Uterus (tissue), 4 donors: ENCODE data around the gene FCN1. TPM values are rescaled to one million over a fixed set of nuclear protein-coding genes. Genes with fewer than 3 reads are reported as not detected.
A peak's percentile ranks its signal among the peaks of the same experiment; 100 is the strongest.

Source experiments
- DNase-seq, 2 donors: peaks; one replicate each; pipeline ENCODE4 v3.0.0-alpha.2; 2019 to 2020
- H3K27ac ChIP-seq, 2 donors: fragments of 200-600 bp; sonication (generic); 1 replicate in 1 of 2; 2 replicates in 1 of 2; pipeline ENCODE4 v1.5.1; 2016 to 2018
- H3K27me3 ChIP-seq, 2 donors: fragments of 200-600 bp; sonication (generic); one replicate each; pipeline ENCODE4 v1.5.1; 2018 to 2019; ENCODE audit warnings: control low read depth in 1 of 2
- H3K36me3 ChIP-seq, 2 donors: fragments of 200-600 bp; sonication (generic); one replicate each; pipeline ENCODE4 v1.5.1; 2019; ENCODE audit warnings: control low read depth in 1 of 2
- H3K4me1 ChIP-seq, 2 donors: fragments of 200-600 bp; sonication (generic); one replicate each; pipeline ENCODE4 v1.5.1; 2018 to 2019; ENCODE audit warnings: control low read depth in 1 of 2
- H3K4me3 ChIP-seq, 2 donors: fragments of 200-600 bp; sonication (generic); 1 replicate in 1 of 2; 2 replicates in 1 of 2; pipeline ENCODE4 v1.5.1; 2018 to 2019; ENCODE audit warnings: mild to moderate bottlenecking in 1 of 2
- H3K9me3 ChIP-seq, 2 donors: fragments of 200-600 bp; sonication (generic); one replicate each; pipeline ENCODE4 v1.5.1; 2019; ENCODE audit warnings: control low read depth in 1 of 2
- CTCF ChIP-seq, 4 experiments: fragments of 200-600 bp in 2 of 4; fragments of 450-650 bp in 2 of 4; sonication (generic) in 2 of 4; IDR thresholded peaks; one replicate each; pipeline ENCODE4 v1.5.1; 2016 to 2019; ENCODE audit warnings: antibody characterized with exemption in 4 of 4, mild to moderate bottlenecking in 2 of 4, moderate library complexity in 1 of 4
- POLR2A ChIP-seq, 2 donors: fragments of 450-650 bp; IDR thresholded peaks; one replicate each; pipeline ENCODE4 v1.6.1; 2016; ENCODE audit warnings: antibody characterized with exemption in 2 of 2, mild to moderate bottlenecking in 1 of 2, moderate library complexity in 1 of 2
- intact Hi-C: fragments of 100-400 bp; cut with DNase I; formaldehyde crosslinking; loops from one replicate; pipeline ENCODE4 v1.15.1; 2023; ENCODE audit warnings: low total_unique reads
- total RNA-seq, 4 donors: library from RNA; depleted of rRNA in 3 of 4; stranded (reverse); fragments of >200 nt in 3 of 4; gene quantifications; one replicate each; pipeline versions ENCODE4 v1.1.0 to v1.2.4, GENCODE V29; 2014 to 2023
- donor health status: DM: yes; HTN: yes; CAD: no.

The FCN1 gene
- total RNA-seq, 4 donors from 2014 or later, result 0.26 to 13.8 (median 4.4) TPM

DNA sequence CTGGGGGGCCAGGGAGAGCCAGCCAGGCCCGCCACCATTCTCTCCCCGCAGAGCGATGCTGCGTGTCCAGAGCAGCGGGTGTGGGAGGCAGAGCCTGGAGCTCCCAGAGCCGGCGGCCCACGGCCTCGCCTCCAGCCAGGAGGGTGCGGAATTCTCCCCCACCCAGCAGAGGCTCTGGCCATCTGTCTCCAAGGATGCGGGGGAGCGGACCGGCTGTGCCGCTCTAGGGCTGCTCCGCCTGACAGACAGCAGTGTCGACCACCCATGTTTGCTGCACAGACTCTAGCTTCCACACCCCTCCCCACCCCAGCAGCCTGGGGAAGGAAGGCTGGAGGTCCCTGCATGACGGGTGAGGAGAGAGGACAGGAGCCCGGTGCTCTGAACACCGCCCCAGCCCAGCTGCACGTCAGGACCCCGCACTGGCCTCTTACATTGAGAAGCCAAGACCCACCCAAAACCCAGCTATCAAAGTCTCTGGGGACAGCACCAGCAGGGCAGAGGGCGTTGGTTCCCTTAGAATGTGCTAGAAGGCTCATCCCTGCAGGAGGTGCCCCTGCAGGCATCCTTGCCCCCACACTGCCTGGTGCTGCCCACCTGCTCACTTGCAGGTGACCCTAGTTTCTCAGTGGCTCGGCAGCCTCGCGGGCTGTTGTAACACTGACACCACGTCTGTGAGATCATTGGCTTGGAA, 29.7 kb upstream of the FCN1 start:
- Histone ChIP-seq H3K4me3 (no peak overlapping the region), H3K27me3 (no peaks in the 10 kb centered on the region), H3K4me1 (peaks cover 7% of the 10 kb centered on the region in 2 donors), H3K36me3 (no peaks in the 10 kb centered on the region), H3K27ac (no peak overlapping the region), H3K9me3 (no peaks in the 10 kb centered on the region)
- TF ChIP-seq CTCF (IDR thresholded peaks at IDR 0.05) (no peak), POLR2A (IDR thresholded peaks at IDR 0.05) (no peak)
- intact Hi-C loops, result no loop called here
- DNase-seq, result no peak

- no peak overlapping the region for H3K4me3 ChIP-seq
- no peaks in the 10 kb centered on the region for H3K9me3 ChIP-seq
- H3K27me3 ChIP-seq, result no peaks in the 10 kb centered on the region
- H3K36me3 ChIP-seq, result no peaks in the 10 kb centered on the region
- TF ChIP-seq CTCF (IDR thresholded peaks at IDR 0.05), result no peak
- no peak for TF ChIP-seq POLR2A (IDR thresholded peaks at IDR 0.05)
- H3K4me1 ChIP-seq, result peaks cover 7% of the 10 kb centered on the region in 2 donors
- H3K27ac ChIP-seq, result no peak overlapping the region
- intact Hi-C loops, result no loop called here
- DNase-seq, result no peak
These were observed 29.0 kb upstream of the FCN1 start for GRCh38 chr9:134946663-134947062.

GRCh38 chr9:134945509-134946275, 28.0 kb upstream of the FCN1 start:
- H3K27me3 ChIP-seq, result no peaks in the 10 kb centered on the region
- H3K9me3 ChIP-seq, result no peaks in the 10 kb centered on the region
- intact Hi-C loops, result no loop called here
- no peak overlapping the region for H3K27ac ChIP-seq
- TF ChIP-seq POLR2A (IDR thresholded peaks at IDR 0.05), result no peak
- TF ChIP-seq CTCF (IDR thresholded peaks at IDR 0.05), result no peak
- DNase-seq, result no peak
- H3K36me3 ChIP-seq, result no peaks in the 10 kb centered on the region
- no peak overlapping the region for H3K4me3 ChIP-seq
- peaks cover 7% of the 10 kb centered on the region in 2 donors for H3K4me1 ChIP-seq

DNA sequence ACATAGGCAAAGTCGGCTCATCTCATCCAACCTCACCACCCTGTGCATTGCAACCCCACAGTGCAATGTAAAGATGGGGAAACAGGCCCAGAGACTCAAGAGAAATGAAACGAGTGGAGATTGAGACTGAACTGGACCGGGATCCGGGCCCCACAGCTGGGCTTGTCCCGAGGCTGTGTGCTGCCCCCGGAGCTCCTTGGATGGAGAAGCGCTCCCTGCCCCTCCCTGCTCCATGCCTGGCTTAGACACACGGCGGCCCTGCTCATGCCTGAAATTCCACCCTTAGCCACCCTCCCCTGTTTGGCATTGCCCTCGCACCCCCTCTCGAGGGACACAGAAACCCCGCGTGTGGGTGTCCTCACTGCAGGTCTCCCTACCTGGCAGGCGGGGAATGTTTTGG, 27.2 kb upstream of the FCN1 start:
- intact Hi-C loops, result no loop called here
- Histone ChIP-seq H3K27me3 (no peaks in the 10 kb centered on the region), H3K27ac (peak overlapping the region; percentile 22 to 58), H3K4me3 (no peak overlapping the region), H3K36me3 (no peaks in the 10 kb centered on the region), H3K4me1 (peaks cover 7% of the 10 kb centered on the region in 2 donors), H3K9me3 (no peaks in the 10 kb centered on the region)
- TF ChIP-seq CTCF (IDR thresholded peaks at IDR 0.05) (no peak), POLR2A (IDR thresholded peaks at IDR 0.05) (no peak)
- no peak for DNase-seq

- Histone ChIP-seq H3K36me3 (no peaks in the 10 kb centered on the region), H3K4me1 (peaks cover 7% of the 10 kb centered on the region in 2 donors), H3K9me3 (no peaks in the 10 kb centered on the region), H3K27me3 (no peaks in the 10 kb centered on the region), H3K27ac (peak overlapping the region; percentile 22 to 58), H3K4me3 (no peak overlapping the region)
- TF ChIP-seq CTCF (IDR thresholded peaks at IDR 0.05) (no peak), POLR2A (IDR thresholded peaks at IDR 0.05) (no peak)
- intact Hi-C loops, result no loop called here
- DNase-seq, result peak; percentile 39 to 41
These were observed 26.7 kb upstream of the FCN1 start for GRCh38 chr9:134944351-134944802.
